ENCODE data around the gene ANTXR1. TPM values are rescaled to one million over a fixed set of nuclear protein-coding genes. Genes with fewer than 3 reads are reported as not detected.
A peak's percentile ranks its signal among the peaks of the same experiment; 100 is the strongest.

The ANTXR1 gene
- polyA plus RNA-seq, 1 of the 3 experiments (the other 2 are of a cell fraction): 114 TPM

DNA sequence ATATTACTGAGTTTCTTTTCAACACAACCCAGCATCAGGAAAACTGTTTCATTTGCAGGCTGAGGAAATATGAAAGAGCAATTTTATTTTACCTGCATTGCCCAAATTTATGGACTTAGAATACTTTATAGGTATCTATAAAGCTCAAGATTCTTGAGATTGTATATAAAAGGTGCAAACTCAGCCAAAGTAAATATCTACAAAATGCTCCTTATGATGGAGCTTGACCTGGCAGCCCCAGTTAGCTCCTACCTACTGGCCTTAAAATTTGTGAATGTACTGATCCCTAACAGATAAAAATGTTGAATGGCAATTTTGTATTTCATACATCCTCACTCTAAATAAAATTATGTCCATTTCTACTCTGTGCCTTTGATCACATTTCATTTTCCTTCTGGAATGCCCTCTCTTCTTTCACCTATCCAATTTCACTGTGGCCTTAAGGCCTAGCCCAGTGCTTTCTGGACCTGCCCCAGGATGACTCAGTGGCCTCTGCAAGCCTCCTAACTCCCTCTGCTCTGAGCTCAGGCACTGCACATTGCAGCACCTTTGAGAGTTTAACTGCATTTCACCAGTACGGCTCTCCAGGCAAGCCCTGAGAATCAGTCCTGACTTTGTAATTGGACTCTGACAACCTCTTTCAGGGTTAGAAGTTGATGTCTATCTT lies 125.9 kb downstream of the ANTXR1 start (continued):
- TF ChIP-seq, protein P1, sequence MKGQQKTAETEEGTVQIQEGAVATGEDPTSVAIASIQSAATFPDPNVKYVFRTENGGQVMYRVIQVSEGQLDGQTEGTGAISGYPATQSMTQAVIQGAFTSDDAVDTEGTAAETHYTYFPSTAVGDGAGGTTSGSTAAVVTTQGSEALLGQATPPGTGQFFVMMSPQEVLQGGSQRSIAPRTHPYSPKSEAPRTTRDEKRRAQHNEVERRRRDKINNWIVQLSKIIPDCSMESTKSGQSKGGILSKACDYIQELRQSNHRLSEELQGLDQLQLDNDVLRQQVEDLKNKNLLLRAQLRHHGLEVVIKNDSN (IDR thresholded peaks at IDR 0.05; ENCODE audit: borderline replicate concordance, low read depth): no peak
- peak in 1 of 2 experiments; percentile 17; a peak in 1 of 4 replicates for TF ChIP-seq EP300 (IDR thresholded peaks at IDR 0.05; ENCODE audit: borderline replicate concordance in 1 of 2, low read depth in 1 of 2, low read length in 1 of 2)
- peak; percentile 78 for TF ChIP-seq JUND (IDR thresholded peaks at IDR 0.05)
- peak; percentile 86 for TF ChIP-seq FOSL2 (IDR thresholded peaks at IDR 0.05; ENCODE audit: borderline replicate concordance, low read depth)
- TF ChIP-seq, protein P2, sequence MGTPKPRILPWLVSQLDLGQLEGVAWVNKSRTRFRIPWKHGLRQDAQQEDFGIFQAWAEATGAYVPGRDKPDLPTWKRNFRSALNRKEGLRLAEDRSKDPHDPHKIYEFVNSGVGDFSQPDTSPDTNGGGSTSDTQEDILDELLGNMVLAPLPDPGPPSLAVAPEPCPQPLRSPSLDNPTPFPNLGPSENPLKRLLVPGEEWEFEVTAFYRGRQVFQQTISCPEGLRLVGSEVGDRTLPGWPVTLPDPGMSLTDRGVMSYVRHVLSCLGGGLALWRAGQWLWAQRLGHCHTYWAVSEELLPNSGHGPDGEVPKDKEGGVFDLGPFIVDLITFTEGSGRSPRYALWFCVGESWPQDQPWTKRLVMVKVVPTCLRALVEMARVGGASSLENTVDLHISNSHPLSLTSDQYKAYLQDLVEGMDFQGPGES (IDR thresholded peaks at IDR 0.05; ENCODE audit: low read depth, low read length): no peak
- no peak for TF ChIP-seq TAF1 (IDR thresholded peaks at IDR 0.05; ENCODE audit: borderline replicate concordance, low read depth, low read length)
- peak; percentile 52 for TF ChIP-seq TCF12 (IDR thresholded peaks at IDR 0.05)
- no peak for TF ChIP-seq CHD2 (IDR thresholded peaks at IDR 0.05; ENCODE audit: low read length, partially characterized antibody)

DNA sequence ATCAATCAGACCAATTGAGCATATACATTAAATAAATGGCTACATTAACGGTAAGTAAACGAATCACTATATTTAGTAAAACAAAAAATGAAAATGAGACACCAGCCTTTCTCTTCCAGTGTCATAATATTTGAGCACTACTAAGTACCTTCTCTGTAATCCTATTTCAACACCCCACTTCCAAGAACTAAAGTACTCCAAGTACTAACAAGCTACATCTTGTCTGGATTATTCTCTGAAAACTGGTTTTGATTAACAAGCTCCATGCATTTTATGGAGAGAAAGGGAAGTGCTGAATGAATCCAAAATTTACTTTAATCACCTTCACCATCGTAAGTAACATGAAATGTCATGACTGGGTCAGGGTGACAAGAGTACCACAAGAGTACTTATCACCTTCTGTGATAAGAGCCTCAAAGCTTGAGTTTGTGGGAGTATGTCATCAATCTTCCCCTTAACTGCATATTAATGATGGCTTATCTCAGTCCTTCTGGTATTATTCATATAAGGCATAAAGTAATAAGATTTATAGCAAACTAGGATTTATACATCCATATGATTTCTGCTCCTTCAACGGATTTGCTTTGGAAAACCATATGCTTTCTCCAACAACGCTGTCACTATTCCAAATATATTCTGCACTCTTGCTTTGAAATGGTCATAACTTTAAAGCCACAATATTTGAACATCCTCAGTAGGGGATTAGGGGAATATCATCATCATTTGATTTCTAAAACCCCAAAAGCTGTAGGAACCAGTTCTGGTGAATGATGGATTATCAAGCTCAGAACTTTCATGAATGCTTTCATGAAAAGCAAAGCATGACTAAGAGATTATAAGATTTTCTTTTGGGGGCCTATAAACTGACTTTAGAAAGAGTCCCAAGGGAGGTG lies 127.0 kb downstream of the ANTXR1 start:
- POLR2A ChIA-PET: no interaction called here
- no peak for DNase-seq
- H3K9me2 ChIP-seq: no peaks in the 10 kb centered on the region
- peaks cover 18% of the 10 kb centered on the region; the same call in 1 of the 2 replicates for H3K79me2 ChIP-seq (ENCODE audit: insufficient read depth)
- peaks cover 24 to 40% of the 10 kb centered on the region in 2 experiments for H3K36me3 ChIP-seq (replicated peaks in 1 of 2; ENCODE audit: control insufficient read depth in 1 of 2, insufficient read depth in 2 of 2, low read length in 1 of 2)
- CTCF ChIA-PET: no interaction called here
- no peaks in the 10 kb centered on the region for H3K27me3 ChIP-seq (ENCODE audit: insufficient read depth)
- peaks cover 5 to 30% of the 10 kb centered on the region in 2 experiments for H3K4me1 ChIP-seq (ENCODE audit: control insufficient read depth in 1 of 2, insufficient read depth in 2 of 2, low read depth in 1 of 2, low read length in 1 of 2)
- H3F3A ChIP-seq (replicated peaks; ENCODE audit: insufficient read depth): peaks cover 72% of the 10 kb centered on the region
- TF ChIP-seq, protein P3, sequence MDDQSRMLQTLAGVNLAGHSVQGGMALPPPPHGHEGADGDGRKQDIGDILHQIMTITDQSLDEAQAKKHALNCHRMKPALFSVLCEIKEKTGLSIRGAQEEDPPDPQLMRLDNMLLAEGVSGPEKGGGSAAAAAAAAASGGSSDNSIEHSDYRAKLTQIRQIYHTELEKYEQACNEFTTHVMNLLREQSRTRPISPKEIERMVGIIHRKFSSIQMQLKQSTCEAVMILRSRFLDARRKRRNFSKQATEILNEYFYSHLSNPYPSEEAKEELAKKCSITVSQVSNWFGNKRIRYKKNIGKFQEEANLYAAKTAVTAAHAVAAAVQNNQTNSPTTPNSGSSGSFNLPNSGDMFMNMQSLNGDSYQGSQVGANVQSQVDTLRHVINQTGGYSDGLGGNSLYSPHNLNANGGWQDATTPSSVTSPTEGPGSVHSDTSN (IDR thresholded peaks at IDR 0.05): no peak
- TF ChIP-seq, protein P1 (IDR thresholded peaks at IDR 0.05; ENCODE audit: borderline replicate concordance, low read depth): no peak
- TF ChIP-seq, protein P4, sequence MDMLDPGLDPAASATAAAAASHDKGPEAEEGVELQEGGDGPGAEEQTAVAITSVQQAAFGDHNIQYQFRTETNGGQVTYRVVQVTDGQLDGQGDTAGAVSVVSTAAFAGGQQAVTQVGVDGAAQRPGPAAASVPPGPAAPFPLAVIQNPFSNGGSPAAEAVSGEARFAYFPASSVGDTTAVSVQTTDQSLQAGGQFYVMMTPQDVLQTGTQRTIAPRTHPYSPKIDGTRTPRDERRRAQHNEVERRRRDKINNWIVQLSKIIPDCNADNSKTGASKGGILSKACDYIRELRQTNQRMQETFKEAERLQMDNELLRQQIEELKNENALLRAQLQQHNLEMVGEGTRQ (IDR thresholded peaks at IDR 0.05; ENCODE audit: borderline replicate concordance, low read depth, low read length): no peak
- no peak for TF ChIP-seq MEF2A (IDR thresholded peaks at IDR 0.05; ENCODE audit: borderline replicate concordance, low read depth)
- no peak for TF ChIP-seq SIN3A (IDR thresholded peaks at IDR 0.05; ENCODE audit: borderline replicate concordance, low read depth, low read length)
- no peak for TF ChIP-seq JUND (IDR thresholded peaks at IDR 0.05)
- TF ChIP-seq TCF12 (IDR thresholded peaks at IDR 0.05): no peak
- TF ChIP-seq FOXM1 (IDR thresholded peaks at IDR 0.05; ENCODE audit: low read depth): no peak
- TF ChIP-seq RXRA (IDR thresholded peaks at IDR 0.05; ENCODE audit: borderline replicate concordance, low read depth): no peak
- TF ChIP-seq, protein P5, sequence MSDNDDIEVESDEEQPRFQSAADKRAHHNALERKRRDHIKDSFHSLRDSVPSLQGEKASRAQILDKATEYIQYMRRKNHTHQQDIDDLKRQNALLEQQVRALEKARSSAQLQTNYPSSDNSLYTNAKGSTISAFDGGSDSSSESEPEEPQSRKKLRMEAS (IDR thresholded peaks at IDR 0.05; ENCODE audit: low read depth): no peak
- no peaks in the 10 kb centered on the region for H3K9me3 ChIP-seq
- H3K9ac ChIP-seq: no peak overlapping the region
- WGBS (ENCODE audit: low lambda C conversion rate): 89% methylated on average over 5 of the region's 5 CpGs
- H2AFZ ChIP-seq (ENCODE audit: low read depth): no peak overlapping the region
- peak overlapping the region; percentile 78 to 89 for H3K27ac ChIP-seq (ENCODE audit: low read depth in 2 of 2, low read length in 1 of 2)
- H3K4me2 ChIP-seq: 0 out of 2 replicates have a peak overlapping the region, but pooled peaks have one; percentile 59
- no peaks in the 10 kb centered on the region for H4K20me1 ChIP-seq (ENCODE audit: insufficient read depth)
- no peak overlapping the region for H3K4me3 ChIP-seq (ENCODE audit: low read depth in 2 of 2, low read length in 1 of 2)

Data from SK-N-SH (cell line).